HepG2 (cell line): ENCODE data around the gene VWA3B.

Experiments
- DBP ChIP-seq: sonication (generic); formaldehyde crosslinking; IDR thresholded peaks from 2 replicates; pipeline ENCODE4 v1.4.0; 2020; ENCODE audit warnings: missing genetic modification reagents; ENCODE audit errors: not compliant biosample characterization
- ESRRA ChIP-seq: sonication (generic); formaldehyde crosslinking; IDR thresholded peaks from 2 replicates; pipeline ENCODE4 v1.5.1; 2020; ENCODE audit warnings: mild to moderate bottlenecking, low read depth, missing genetic modification reagents
- EZH2 ChIP-seq: conservative IDR thresholded peaks from 2 replicates; pipeline ENCODE4 v1.6.1; 2012; ENCODE audit warnings: mild to moderate bottlenecking, low read depth, low read length, moderate library complexity
- NR2F1 ChIP-seq, 2 experiments: fragments of 450-650 bp in 1 of 2; formaldehyde crosslinking in 1 of 2; IDR thresholded peaks; 2 replicates each; pipeline versions ENCODE4 v1.5.0 to v1.6.1; 2016 to 2020; ENCODE audit warnings: mild to moderate bottlenecking in 1 of 2, missing compliant biosample characterization in 1 of 2, missing genetic modification reagents in 1 of 2, moderate library complexity in 1 of 2
- POLR2A ChIP-seq, 2 experiments: IDR thresholded peaks; 2 replicates each; pipeline ENCODE4 v1.6.1; 2011; ENCODE audit warnings: low read depth in 2 of 2, low read length in 2 of 2, mild to moderate bottlenecking in 1 of 2, moderate library complexity in 1 of 2; ENCODE audit not compliant: insufficient read depth in 1 of 2
- REST ChIP-seq, 2 experiments: IDR thresholded peaks; 2 replicates each; pipeline ENCODE4 v1.6.1; 2011 to 2012; ENCODE audit warnings: low read length in 2 of 2, borderline replicate concordance in 1 of 2, low read depth in 1 of 2, mild to moderate bottlenecking in 1 of 2, moderate library complexity in 1 of 2
- SP1 ChIP-seq, 2 experiments: fragments of 450-650 bp in 1 of 2; sonication (generic) in 1 of 2; formaldehyde crosslinking in 1 of 2; IDR thresholded peaks; 2 replicates each; pipeline versions ENCODE4 v1.4.0 to v1.6.1; 2016 to 2020; ENCODE audit warnings: missing genetic modification reagents in 1 of 2
- SUZ12 ChIP-seq: fragments of 150-350 bp; IDR thresholded peaks from 2 replicates; pipeline ENCODE4 v1.6.1; 2014; ENCODE audit warnings: low read depth, low read length
- ZBTB21 ChIP-seq: sonication (generic); formaldehyde crosslinking; IDR thresholded peaks from 2 replicates; pipeline ENCODE4 v1.4.0; 2020; ENCODE audit warnings: missing genetic modification reagents
- ZMAT3 ChIP-seq: sonication (generic); formaldehyde crosslinking; conservative IDR thresholded peaks from 2 replicates; pipeline ENCODE4 v1.7.0; 2021; ENCODE audit warnings: missing genetic modification reagents
- ZNF10 ChIP-seq: sonication (generic); formaldehyde crosslinking; IDR thresholded peaks from 2 replicates; pipeline ENCODE4 v1.4.0; 2020; ENCODE audit warnings: mild to moderate bottlenecking, low read depth, missing genetic modification reagents, borderline replicate concordance
- ZNF431 ChIP-seq: sonication (generic); formaldehyde crosslinking; IDR thresholded peaks from 2 replicates; pipeline ENCODE4 v1.9.0; 2022; ENCODE audit warnings: missing genetic modification reagents, low read depth, mild to moderate bottlenecking, borderline replicate concordance
- ZNF501 ChIP-seq: sonication (generic); formaldehyde crosslinking; IDR thresholded peaks from 2 replicates; pipeline ENCODE4 v1.5.1; 2020; ENCODE audit warnings: mild to moderate bottlenecking, moderate library complexity, missing genetic modification reagents
- TF ChIP-seq, protein P1 (sequence below): sonication (generic); formaldehyde crosslinking; IDR thresholded peaks from 2 replicates; pipeline ENCODE4 v1.5.0; 2020; ENCODE audit warnings: mild to moderate bottlenecking, missing genetic modification reagents, moderate library complexity

GRCh38 chr2:98050070-98050469, 36.9 kb upstream of the VWA3B start:
- TF ChIP-seq ZNF10 (no peak), NR2F1 (CRISPR knock-in tag; IDR thresholded peaks at IDR 0.05) (no peak), SP1 (IDR thresholded peaks at IDR 0.05) (no peak), SP1 (CRISPR knock-in tag; IDR thresholded peaks at IDR 0.05) (no peak), ZNF431 (CRISPR knock-in tag) (no peak), REST (IDR thresholded peaks at IDR 0.05; ENCODE audit: borderline replicate concordance in 1 of 2, low read depth in 1 of 2, low read length in 2 of 2) (no peak), ZBTB21 (no peak), ZMAT3 (CRISPR knock-in tag) (no peak), DBP (no peak), EZH2 (no peak), ZNF501 (no peak), SUZ12 (no peak), ESRRA (no peak), POLR2A (IDR thresholded peaks at IDR 0.05; ENCODE audit: insufficient read depth in 1 of 2, low read depth in 2 of 2, low read length in 2 of 2) (no peak)
- TF ChIP-seq, protein P1, sequence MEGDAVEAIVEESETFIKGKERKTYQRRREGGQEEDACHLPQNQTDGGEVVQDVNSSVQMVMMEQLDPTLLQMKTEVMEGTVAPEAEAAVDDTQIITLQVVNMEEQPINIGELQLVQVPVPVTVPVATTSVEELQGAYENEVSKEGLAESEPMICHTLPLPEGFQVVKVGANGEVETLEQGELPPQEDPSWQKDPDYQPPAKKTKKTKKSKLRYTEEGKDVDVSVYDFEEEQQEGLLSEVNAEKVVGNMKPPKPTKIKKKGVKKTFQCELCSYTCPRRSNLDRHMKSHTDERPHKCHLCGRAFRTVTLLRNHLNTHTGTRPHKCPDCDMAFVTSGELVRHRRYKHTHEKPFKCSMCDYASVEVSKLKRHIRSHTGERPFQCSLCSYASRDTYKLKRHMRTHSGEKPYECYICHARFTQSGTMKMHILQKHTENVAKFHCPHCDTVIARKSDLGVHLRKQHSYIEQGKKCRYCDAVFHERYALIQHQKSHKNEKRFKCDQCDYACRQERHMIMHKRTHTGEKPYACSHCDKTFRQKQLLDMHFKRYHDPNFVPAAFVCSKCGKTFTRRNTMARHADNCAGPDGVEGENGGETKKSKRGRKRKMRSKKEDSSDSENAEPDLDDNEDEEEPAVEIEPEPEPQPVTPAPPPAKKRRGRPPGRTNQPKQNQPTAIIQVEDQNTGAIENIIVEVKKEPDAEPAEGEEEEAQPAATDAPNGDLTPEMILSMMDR (CRISPR knock-in tag) = no peak
